HG02870 (cell line): Measurements from ENCODE around the gene ACOXL.

Source experiments
- ATAC-seq: cut with Tn5 transposase; IDR thresholded peaks from one replicate; pipeline ENCODE4 v1.9.1; 2021; ENCODE audit warnings: mild to moderate bottlenecking, moderate library complexity; ENCODE audit not compliant: unreplicated experiment

ACOXL gene

GRCh38 chr2:111099402-111099801 is 367.0 kb downstream of the ACOXL start:
- no peak for ATAC-seq

- ATAC-seq: no peak
Observed at GRCh38 chr2:111100087-111100764, 367.9 kb downstream of the ACOXL start.

GRCh38 chr2:111100765-111101162 is 368.4 kb downstream of the ACOXL start:
- no peak for ATAC-seq

- ATAC-seq: no peak
Observed at GRCh38 chr2:111101592-111101991, 369.2 kb downstream of the ACOXL start.

- no peak for ATAC-seq
Observed at GRCh38 chr2:111102216-111102615, 369.8 kb downstream of the ACOXL start.

- no peak for ATAC-seq
Observed at GRCh38 chr2:111105926-111106325, 373.6 kb downstream of the ACOXL start.

GRCh38 chr2:111106706-111107105 is 374.3 kb downstream of the ACOXL start:
- ATAC-seq: no peak

- ATAC-seq: no peak
Observed at GRCh38 chr2:111108745-111109271, 376.4 kb downstream of the ACOXL start.

GRCh38 chr2:111111101-111111755 is 378.9 kb downstream of the ACOXL start:
- ATAC-seq: no peak

- ATAC-seq: no peak
Observed at GRCh38 chr2:111113838-111114237, 381.5 kb downstream of the ACOXL start.

- ATAC-seq: peak; percentile 32
Observed at GRCh38 chr2:111116011-111116746, 383.8 kb downstream of the ACOXL start.

- ATAC-seq: no peak
Observed at GRCh38 chr2:111116843-111117597, 384.6 kb downstream of the ACOXL start.

GRCh38 chr2:111117598-111118480 is 385.5 kb downstream of the ACOXL start:
- no peak for ATAC-seq

- ATAC-seq: no peak
Observed at GRCh38 chr2:111118481-111118980, 386.2 kb downstream of the ACOXL start.

GRCh38 chr2:111118981-111119821 is 386.8 kb downstream of the ACOXL start:
- no peak for ATAC-seq

GRCh38 chr2:111119822-111120252 is 387.5 kb downstream of the ACOXL start:
- no peak for ATAC-seq

GRCh38 chr2:111120253-111121027 is 388.1 kb downstream of the ACOXL start, which contains the start of gene BCL2L11:
TSS of gene BCL2L11 (plus strand) at chr2:111120914. CDS start at chr2:111123746, 2,832 bp downstream.
- ATAC-seq: peak; percentile 50
